DOHH2 (cell line): Measurements from ENCODE around the gene MRTFA.

Source experiments
- H3F3A ChIP-seq: fragments of 200-600 bp; sonication (generic), shearing (Covaris generic); 2 replicates; pipeline ENCODE4 v1.6.0; 2016; ENCODE audit warnings: antibody characterized with exemption, mild to moderate bottlenecking; ENCODE audit not compliant: control insufficient read depth, insufficient read depth
- H3K27ac ChIP-seq: fragments of 200-600 bp; sonication (generic); 2 replicates; pipeline ENCODE4 v1.5.1; 2014; ENCODE audit warnings: low read depth, mild to moderate bottlenecking, low read length, moderate library complexity
- H3K27me3 ChIP-seq: fragments of 200-600 bp; sonication (generic); 2 replicates; pipeline ENCODE4 v1.6.1; 2014; ENCODE audit warnings: mild to moderate bottlenecking, low read length, mixed read lengths; ENCODE audit not compliant: control insufficient read depth
- H3K36me3 ChIP-seq: fragments of 200-600 bp; sonication (generic); 2 replicates; pipeline ENCODE4 v1.6.1; 2014; ENCODE audit warnings: mild to moderate bottlenecking, low read length, moderate library complexity, mixed read lengths; ENCODE audit not compliant: control insufficient read depth
- H3K4me1 ChIP-seq: fragments of 200-600 bp; sonication (generic); 2 replicates; pipeline ENCODE4 v1.6.1; 2014; ENCODE audit warnings: mild to moderate bottlenecking, low read length, mixed read lengths; ENCODE audit not compliant: control insufficient read depth
- H3K4me2 ChIP-seq: fragments of 200-600 bp; sonication (generic); 2 replicates; pipeline ENCODE4 v1.6.0; 2014; ENCODE audit warnings: mild to moderate bottlenecking, low read length, moderate library complexity
- H3K4me3 ChIP-seq: fragments of 200-600 bp; sonication (generic); 2 replicates; pipeline ENCODE4 v1.5.1; 2014; ENCODE audit warnings: mild to moderate bottlenecking, low read length, mixed read lengths
- H3K79me2 ChIP-seq: fragments of 200-600 bp; sonication (generic); 2 replicates; pipeline ENCODE4 v1.6.1; 2014; ENCODE audit warnings: mild to moderate bottlenecking, low read length, mixed read lengths; ENCODE audit not compliant: control insufficient read depth
- H3K9me2 ChIP-seq: fragments of 200-600 bp; sonication (generic); replicated peaks from 2 replicates; pipeline ENCODE4 v1.6.1; 2014; ENCODE audit warnings: mild to moderate bottlenecking, low read length, mixed read lengths; ENCODE audit not compliant: control insufficient read depth
- H3K9me3 ChIP-seq: fragments of 200-600 bp; sonication (generic); 2 replicates; pipeline ENCODE4 v1.6.1; 2014; ENCODE audit warnings: antibody characterized with exemption, low read length, mixed read lengths; ENCODE audit not compliant: control insufficient read depth, insufficient read depth
- H4K20me1 ChIP-seq: fragments of 200-600 bp; sonication (generic); 2 replicates; pipeline ENCODE4 v1.6.0; 2014; ENCODE audit warnings: low read depth, mild to moderate bottlenecking, antibody characterized with exemption, low read length, moderate library complexity; ENCODE audit not compliant: control insufficient read depth, insufficient read depth
- EZH2phosphoT487 ChIP-seq: fragments of 200-600 bp; sonication (generic); IDR thresholded peaks from 2 replicates; pipeline ENCODE4 v1.6.1; 2017; ENCODE audit warnings: borderline replicate concordance, mild to moderate bottlenecking, antibody characterized with exemption, low read length, moderate library complexity, mixed read lengths
- TF ChIP-seq, protein P1 (sequence below): fragments of 200-600 bp; sonication (generic); IDR thresholded peaks from one replicate; pipeline ENCODE4 v1.5.1; 2014; ENCODE audit warnings: antibody characterized with exemption, mild to moderate bottlenecking, low read depth, low read length; ENCODE audit not compliant: poor library complexity, severe bottlenecking

Gene MRTFA

DNA sequence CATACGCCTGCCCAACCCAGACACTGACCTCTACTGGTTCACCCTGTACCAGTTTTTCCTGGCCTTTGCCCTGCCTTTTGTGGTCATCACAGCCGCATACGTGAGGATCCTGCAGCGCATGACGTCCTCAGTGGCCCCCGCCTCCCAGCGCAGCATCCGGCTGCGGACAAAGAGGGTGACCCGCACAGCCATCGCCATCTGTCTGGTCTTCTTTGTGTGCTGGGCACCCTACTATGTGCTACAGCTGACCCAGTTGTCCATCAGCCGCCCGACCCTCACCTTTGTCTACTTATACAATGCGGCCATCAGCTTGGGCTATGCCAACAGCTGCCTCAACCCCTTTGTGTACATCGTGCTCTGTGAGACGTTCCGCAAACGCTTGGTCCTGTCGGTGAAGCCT, 44.9 kb upstream of the MRTFA start:
- no peaks in the 10 kb centered on the region for H3K36me3 ChIP-seq
- H3K9me2 ChIP-seq: no peaks in the 10 kb centered on the region
- no peak overlapping the region for H3K27ac ChIP-seq
- no peak overlapping the region for H3K4me2 ChIP-seq
- no peaks in the 10 kb centered on the region for H3K79me2 ChIP-seq
- no peak for TF ChIP-seq EZH2phosphoT487
- TF ChIP-seq, protein P1, sequence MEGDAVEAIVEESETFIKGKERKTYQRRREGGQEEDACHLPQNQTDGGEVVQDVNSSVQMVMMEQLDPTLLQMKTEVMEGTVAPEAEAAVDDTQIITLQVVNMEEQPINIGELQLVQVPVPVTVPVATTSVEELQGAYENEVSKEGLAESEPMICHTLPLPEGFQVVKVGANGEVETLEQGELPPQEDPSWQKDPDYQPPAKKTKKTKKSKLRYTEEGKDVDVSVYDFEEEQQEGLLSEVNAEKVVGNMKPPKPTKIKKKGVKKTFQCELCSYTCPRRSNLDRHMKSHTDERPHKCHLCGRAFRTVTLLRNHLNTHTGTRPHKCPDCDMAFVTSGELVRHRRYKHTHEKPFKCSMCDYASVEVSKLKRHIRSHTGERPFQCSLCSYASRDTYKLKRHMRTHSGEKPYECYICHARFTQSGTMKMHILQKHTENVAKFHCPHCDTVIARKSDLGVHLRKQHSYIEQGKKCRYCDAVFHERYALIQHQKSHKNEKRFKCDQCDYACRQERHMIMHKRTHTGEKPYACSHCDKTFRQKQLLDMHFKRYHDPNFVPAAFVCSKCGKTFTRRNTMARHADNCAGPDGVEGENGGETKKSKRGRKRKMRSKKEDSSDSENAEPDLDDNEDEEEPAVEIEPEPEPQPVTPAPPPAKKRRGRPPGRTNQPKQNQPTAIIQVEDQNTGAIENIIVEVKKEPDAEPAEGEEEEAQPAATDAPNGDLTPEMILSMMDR: no peak
- no peaks in the 10 kb centered on the region for H4K20me1 ChIP-seq
- no peaks in the 10 kb centered on the region for H3K9me3 ChIP-seq
- peaks cover 2% of the 10 kb centered on the region; the same call in 1 of the 2 replicates for H3K27me3 ChIP-seq
- peaks cover 22% of the 10 kb centered on the region for H3K4me1 ChIP-seq
- no peak overlapping the region for H3K4me3 ChIP-seq
- no peaks in the 10 kb centered on the region for H3F3A ChIP-seq

- Histone ChIP-seq H3K4me1 (peaks cover 22% of the 10 kb centered on the region), H3K36me3 (no peaks in the 10 kb centered on the region), H3K27ac (no peak overlapping the region), H3K4me3 (no peak overlapping the region), H3F3A (no peaks in the 10 kb centered on the region), H3K9me2 (no peaks in the 10 kb centered on the region), H3K9me3 (no peaks in the 10 kb centered on the region), H3K79me2 (no peaks in the 10 kb centered on the region), H4K20me1 (no peaks in the 10 kb centered on the region), H3K4me2 (no peak overlapping the region), H3K27me3 (peaks cover 2% of the 10 kb centered on the region; the same call in 1 of the 2 replicates)
- TF ChIP-seq, protein P1: no peak
- TF ChIP-seq EZH2phosphoT487: no peak
These were observed 44.3 kb upstream of the MRTFA start for GRCh38 chr22:40680819-40681183.

- H3K27me3 ChIP-seq: peaks cover 2% of the 10 kb centered on the region; the same call in 1 of the 2 replicates
- no peak overlapping the region for H3K4me2 ChIP-seq
- no peaks in the 10 kb centered on the region for H3K9me3 ChIP-seq
- H3K4me1 ChIP-seq: peaks cover 22% of the 10 kb centered on the region
- H3F3A ChIP-seq: no peaks in the 10 kb centered on the region
- H4K20me1 ChIP-seq: no peaks in the 10 kb centered on the region
- H3K9me2 ChIP-seq: no peaks in the 10 kb centered on the region
- no peak overlapping the region for H3K4me3 ChIP-seq
- no peak overlapping the region for H3K27ac ChIP-seq
- no peak for TF ChIP-seq EZH2phosphoT487
- TF ChIP-seq, protein P1: no peak
- no peaks in the 10 kb centered on the region for H3K79me2 ChIP-seq
- no peaks in the 10 kb centered on the region for H3K36me3 ChIP-seq
These were observed 43.7 kb upstream of the MRTFA start for GRCh38 chr22:40679964-40680818.
